Left ventricle myocardium inferior (tissue), 1 donor: ENCODE results near the gene TXNDC11. TPM values are rescaled to one million over a fixed set of nuclear protein-coding genes. Genes with fewer than 3 reads are reported as not detected.
A peak's percentile ranks its signal among the peaks of the same experiment; 100 is the strongest.

Experiments
- DNase-seq: peaks from one replicate; pipeline ENCODE4 v3.0.0-alpha.2; 2020
- H3K27ac ChIP-seq: fragments of 200-600 bp; replicated peaks from 2 replicates; pipeline ENCODE4 v1.8.0; 2021
- H3K27me3 ChIP-seq: fragments of 200-600 bp; 2 replicates; pipeline ENCODE4 v1.8.0; 2021; ENCODE audit warnings: low read depth
- H3K36me3 ChIP-seq: fragments of 200-600 bp; 2 replicates; pipeline ENCODE4 v1.8.0; 2021
- H3K4me1 ChIP-seq: fragments of 200-600 bp; 2 replicates; pipeline ENCODE4 v1.8.0; 2021
- H3K4me3 ChIP-seq: fragments of 200-600 bp; 2 replicates; pipeline ENCODE4 v1.8.0; 2021; ENCODE audit warnings: mild to moderate bottlenecking, moderate library complexity
- H3K9me3 ChIP-seq: fragments of 200-600 bp; replicated peaks from 2 replicates; pipeline ENCODE4 v1.8.0; 2021
- CTCF ChIP-seq: fragments of 200-600 bp; IDR thresholded peaks from 2 replicates; pipeline ENCODE4 v1.8.0; 2021; ENCODE audit warnings: antibody characterized with exemption, mild to moderate bottlenecking, borderline replicate concordance
- intact Hi-C: fragments of 100-400 bp; cut with micrococcal nuclease; formaldehyde crosslinking; loops from one replicate; pipeline ENCODE4 v1.11.0; 2022
- total RNA-seq: library from RNA; stranded (reverse); fragmentation: NEBNext Ultra II Directional; extraction: Animal tissue kit (Norgen Biotek cat#: 25700); gene quantifications from one replicate; pipeline ENCODE4 v1.2.1, GENCODE V29; 2021
- donor health status: DM: no; HTN: yes; CAD: no; lungs with severe emphysema.

TXNDC11 gene
- total RNA-seq, 1 donor from 2014 or later, result 23.9 TPM

DNA sequence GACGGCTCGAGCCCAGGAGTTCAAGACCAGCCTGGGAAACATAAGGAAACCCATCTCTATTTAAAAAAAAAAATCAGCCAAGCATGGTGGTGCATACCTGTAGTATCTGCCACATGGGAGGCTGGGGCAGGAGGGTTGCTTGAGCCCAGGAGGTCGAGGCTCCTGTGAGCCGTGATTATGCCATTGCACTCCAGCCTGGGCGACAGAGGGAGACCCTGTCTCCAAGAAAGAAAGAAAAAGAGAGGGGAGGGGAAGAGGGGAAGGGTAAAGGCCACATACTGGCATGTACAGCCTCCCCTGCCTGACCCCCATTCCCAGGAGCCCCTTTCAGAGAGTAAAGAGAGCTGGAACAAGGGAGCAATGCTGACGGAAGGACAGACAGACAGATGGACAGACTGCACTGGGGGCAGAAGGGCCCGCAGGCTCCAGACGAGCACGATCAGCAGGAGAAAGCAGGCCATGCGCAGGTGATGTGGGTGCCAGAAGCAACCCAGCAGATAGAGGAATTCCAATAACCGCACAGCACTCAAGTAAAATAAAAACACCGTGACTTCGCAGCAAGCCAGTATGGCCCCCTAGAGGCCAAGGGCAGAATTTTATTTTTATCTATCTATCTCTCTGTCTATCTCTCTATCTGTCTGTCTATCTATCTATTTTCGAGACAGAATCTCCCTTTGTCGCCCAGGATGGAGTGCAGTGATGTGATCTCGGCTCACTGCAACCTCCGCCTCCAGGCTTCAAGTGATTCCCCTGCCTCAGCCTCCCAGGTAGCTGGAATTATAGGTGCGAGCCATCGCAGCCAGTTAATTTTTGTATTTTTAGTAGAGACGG lies 101.5 kb downstream of the TXNDC11 start:
- Histone ChIP-seq H3K4me3 (peak overlapping the region; percentile 19), H3K4me1 (peaks cover 20% of the 10 kb centered on the region), H3K36me3 (no peaks in the 10 kb centered on the region), H3K9me3 (no peaks in the 10 kb centered on the region), H3K27me3 (no peaks in the 10 kb centered on the region), H3K27ac (peak overlapping the region; percentile 94)
- peak; percentile 79 for TF ChIP-seq CTCF
- no peak for DNase-seq
- intact Hi-C loops, result loop anchor here (5.0 kb wide), 1 partner anchor 109 kb away; no protein-coding TSS in a partner anchor

- intact Hi-C loops, result loop anchor here (5.0 kb wide), 1 partner anchor 108 kb away; no protein-coding TSS in a partner anchor
- Histone ChIP-seq H3K27ac (peak overlapping the region; percentile 94), H3K4me3 (peak overlapping the region; percentile 19), H3K9me3 (no peaks in the 10 kb centered on the region), H3K27me3 (no peaks in the 10 kb centered on the region), H3K4me1 (peaks cover 20% of the 10 kb centered on the region), H3K36me3 (no peaks in the 10 kb centered on the region)
- no peak for TF ChIP-seq CTCF
- DNase-seq, result peak; percentile 83
Measured at GRCh38 chr16:11639925-11640899, 102.4 kb downstream of the TXNDC11 start.

GRCh38 chr16:11639008-11639562 lies 103.6 kb downstream of the TXNDC11 start:
- Histone ChIP-seq H3K9me3 (no peaks in the 10 kb centered on the region), H3K4me1 (peaks cover 20% of the 10 kb centered on the region), H3K27ac (no peak overlapping the region), H3K36me3 (no peaks in the 10 kb centered on the region), H3K27me3 (no peaks in the 10 kb centered on the region), H3K4me3 (no peak overlapping the region)
- no peak for TF ChIP-seq CTCF
- intact Hi-C loops, result no loop called here
- no peak for DNase-seq

DNA sequence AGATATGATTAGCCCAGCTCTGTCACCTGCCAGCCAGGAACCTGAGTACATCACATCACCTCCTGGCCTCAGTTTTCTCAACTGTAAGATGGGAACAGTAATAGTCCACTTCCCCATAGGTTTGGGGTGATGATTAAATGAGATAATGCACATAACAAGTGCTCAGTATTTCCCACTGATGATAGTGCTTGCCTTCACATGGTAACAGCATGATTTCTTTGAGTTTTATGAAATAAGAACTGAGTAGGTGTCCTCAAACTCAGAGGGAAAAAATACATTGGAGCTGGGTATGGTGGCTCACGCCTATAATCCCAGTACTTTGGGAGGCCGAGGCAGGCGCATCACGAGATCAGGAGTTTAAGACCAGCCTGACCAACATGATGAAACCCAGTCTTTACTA lies 104.5 kb downstream of the TXNDC11 start:
- no peak for DNase-seq

More for the DNA sequence above, 104.5 kb downstream of the TXNDC11 start:
- peaks cover 21% of the 10 kb centered on the region for H3K4me1 ChIP-seq
- H3K27me3 ChIP-seq, result no peaks in the 10 kb centered on the region
- intact Hi-C loops, result no loop called here
- no peaks in the 10 kb centered on the region for H3K9me3 ChIP-seq
- no peaks in the 10 kb centered on the region for H3K36me3 ChIP-seq
- no peak overlapping the region for H3K27ac ChIP-seq
- no peak for TF ChIP-seq CTCF
- H3K4me3 ChIP-seq, result no peak overlapping the region
